Neuron (in vitro differentiated cells): Measurements from ENCODE around the gene FOXL2.

Experiments
- H2AFZ ChIP-seq: one replicate; pipeline ENCODE4 v1.6.1; 2013; ENCODE audit warnings: low read depth, mild to moderate bottlenecking, inconsistent platforms, low read length, moderate library complexity
- H3K27me3 ChIP-seq: one replicate; pipeline ENCODE4 v1.6.1; 2013; ENCODE audit warnings: low read length; ENCODE audit not compliant: insufficient read depth
- H3K36me3 ChIP-seq: one replicate; pipeline ENCODE4 v1.6.1; 2013; ENCODE audit warnings: low read length; ENCODE audit not compliant: insufficient read depth
- H3K4me1 ChIP-seq: one replicate; pipeline ENCODE4 v1.6.1; 2013; ENCODE audit warnings: low read length; ENCODE audit not compliant: insufficient read depth
- H3K4me3 ChIP-seq: 2 replicates; pipeline ENCODE4 v1.5.1; 2013; ENCODE audit warnings: mild to moderate bottlenecking, low read length, moderate library complexity
- H3K9me3 ChIP-seq: one replicate; pipeline ENCODE4 v1.6.1; 2013; ENCODE audit warnings: low read length

The FOXL2 gene

DNA sequence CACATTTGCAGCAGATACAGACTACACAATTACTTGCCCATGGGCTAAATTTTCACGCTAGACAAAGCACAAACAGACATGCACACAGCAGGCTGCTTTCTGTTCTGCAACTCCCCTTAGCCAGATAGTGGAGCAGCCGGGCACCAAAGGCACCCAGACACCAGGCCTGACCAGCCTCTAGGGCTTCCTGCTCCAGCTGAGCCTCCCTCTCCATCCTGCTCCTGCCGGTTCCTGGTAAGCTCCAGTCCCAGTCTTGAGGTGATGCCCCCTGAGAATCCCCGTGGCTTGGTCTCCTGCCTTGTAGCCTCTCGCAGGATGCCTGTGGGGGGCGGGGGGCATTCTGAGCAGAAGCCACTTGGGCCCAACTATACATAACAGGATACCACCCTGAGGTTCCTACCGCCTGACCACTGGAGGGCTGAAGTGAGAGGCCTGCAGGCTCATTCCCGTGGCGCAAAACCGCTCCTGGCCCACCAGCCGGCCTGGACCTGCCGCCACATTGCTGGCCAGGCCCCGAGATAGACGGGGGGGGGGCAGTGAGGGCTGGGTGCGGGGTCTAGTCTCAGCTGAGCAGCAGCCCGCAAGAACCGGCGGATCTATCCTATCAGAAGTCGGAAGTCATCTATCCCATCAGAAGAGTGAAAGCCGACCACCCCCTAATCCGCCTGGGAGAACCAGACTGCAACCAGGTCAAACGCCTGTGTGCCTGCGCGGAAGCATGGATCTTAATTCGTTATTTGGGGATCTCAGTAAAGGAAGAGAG lies 3.9 kb downstream of the FOXL2 start:
- Histone ChIP-seq H3K4me3 (no peak overlapping the region), H3K27me3 (peaks cover 98% of the 10 kb centered on the region), H3K36me3 (no peaks in the 10 kb centered on the region), H3K4me1 (peaks cover 28% of the 10 kb centered on the region), H3K9me3 (no peaks in the 10 kb centered on the region), H2AFZ (no peak overlapping the region)

- no peak overlapping the region for H3K4me3 ChIP-seq
- no peaks in the 10 kb centered on the region for H3K36me3 ChIP-seq
- H3K27me3 ChIP-seq = peaks cover 98% of the 10 kb centered on the region
- no peak overlapping the region for H2AFZ ChIP-seq
- peaks cover 27% of the 10 kb centered on the region for H3K4me1 ChIP-seq
- no peaks in the 10 kb centered on the region for H3K9me3 ChIP-seq
These were observed 4.7 kb downstream of the FOXL2 start for GRCh38 chr3:138942271-138942670.

- Histone ChIP-seq H3K4me1 (peaks cover 20% of the 10 kb centered on the region), H3K9me3 (no peaks in the 10 kb centered on the region), H3K4me3 (no peak overlapping the region), H3K27me3 (peaks cover 98% of the 10 kb centered on the region), H2AFZ (no peak overlapping the region), H3K36me3 (no peaks in the 10 kb centered on the region)
These were observed 5.6 kb downstream of the FOXL2 start for GRCh38 chr3:138941259-138941885.

DNA sequence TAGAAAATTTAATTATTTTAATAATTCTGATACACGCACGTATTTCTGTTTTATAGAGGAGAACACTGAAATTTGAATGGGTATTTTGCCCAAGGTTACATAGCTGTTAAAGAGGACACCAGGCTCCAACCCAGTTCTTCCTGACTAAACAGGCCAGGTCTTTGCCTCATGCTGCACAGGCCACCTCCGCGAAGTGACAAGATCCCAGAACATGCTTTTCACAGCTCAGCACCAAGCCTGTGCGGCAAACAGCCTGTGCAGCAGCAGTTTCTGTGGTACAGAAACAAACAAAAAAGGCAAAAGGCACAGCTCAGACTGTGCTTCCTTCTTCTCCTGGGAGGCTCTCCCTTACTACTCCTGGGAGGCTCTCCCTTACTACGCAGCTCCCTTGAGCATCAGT lies 6.5 kb downstream of the FOXL2 start:
- no peaks in the 10 kb centered on the region for H3K36me3 ChIP-seq
- no peak overlapping the region for H2AFZ ChIP-seq
- no peaks in the 10 kb centered on the region for H3K9me3 ChIP-seq
- H3K27me3 ChIP-seq = peaks cover 95% of the 10 kb centered on the region
- peaks cover 20% of the 10 kb centered on the region for H3K4me1 ChIP-seq
- no peak overlapping the region for H3K4me3 ChIP-seq

GRCh38 chr3:138939561-138940241 lies 7.2 kb downstream of the FOXL2 start:
- Histone ChIP-seq H3K9me3 (no peaks in the 10 kb centered on the region), H3K4me3 (no peak overlapping the region), H3K4me1 (peaks cover 20% of the 10 kb centered on the region)

GRCh38 chr3:138938877-138939560 lies 7.9 kb downstream of the FOXL2 start:
- H3K27me3 ChIP-seq = peaks cover 87% of the 10 kb centered on the region
- no peak overlapping the region for H3K4me3 ChIP-seq
- no peaks in the 10 kb centered on the region for H3K36me3 ChIP-seq
- H2AFZ ChIP-seq = no peak overlapping the region
- peaks cover 20% of the 10 kb centered on the region for H3K4me1 ChIP-seq
- H3K9me3 ChIP-seq = no peaks in the 10 kb centered on the region

More at GRCh38 chr3:138939561-138940241, 7.2 kb downstream of the FOXL2 start:
- Histone ChIP-seq H2AFZ (no peak overlapping the region), H3K36me3 (no peaks in the 10 kb centered on the region), H3K27me3 (peaks cover 88% of the 10 kb centered on the region)

DNA sequence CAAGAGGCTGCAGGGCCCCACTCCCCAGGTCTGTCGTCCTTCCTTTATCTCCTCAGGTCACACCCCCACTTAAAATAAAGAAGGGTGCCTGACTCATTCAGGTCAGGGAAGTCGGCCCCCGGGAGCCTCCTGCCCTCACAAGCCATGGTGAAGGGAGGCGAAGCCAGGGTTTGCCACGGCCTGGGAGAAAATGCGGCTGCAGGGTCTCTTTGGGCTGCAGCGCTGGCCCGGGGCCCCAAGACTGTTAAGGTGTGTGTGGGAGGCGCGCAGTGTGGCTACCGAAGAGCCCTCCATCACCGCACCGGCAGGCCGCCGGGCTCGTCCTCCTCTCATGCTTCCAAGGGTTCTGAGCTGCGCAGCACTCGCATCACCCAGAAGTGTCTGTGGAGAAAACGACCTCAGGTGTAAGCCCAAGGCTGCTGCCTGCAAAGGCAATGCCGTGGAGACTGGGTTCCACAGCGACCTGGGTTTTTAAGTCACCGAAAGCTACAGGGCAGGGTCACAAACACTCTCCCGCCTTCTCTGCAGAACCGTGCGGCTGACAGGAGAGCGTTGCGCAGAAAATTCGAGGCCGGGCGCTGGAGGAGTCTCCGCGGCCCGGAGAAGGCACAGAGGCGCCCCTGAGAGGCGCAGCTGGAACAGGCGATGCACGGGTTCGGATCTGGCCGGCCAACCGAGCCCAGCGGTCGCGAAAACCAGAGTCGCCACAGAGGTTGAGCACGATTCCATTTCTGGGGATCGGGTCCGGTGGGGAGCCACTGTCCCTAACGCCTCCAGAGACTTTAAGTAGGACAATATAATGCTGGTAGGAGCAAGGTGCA lies 8.7 kb downstream of the FOXL2 start:
- peaks cover 20% of the 10 kb centered on the region for H3K4me1 ChIP-seq
- peaks cover 84% of the 10 kb centered on the region for H3K27me3 ChIP-seq
- H3K36me3 ChIP-seq = no peaks in the 10 kb centered on the region
- H3K4me3 ChIP-seq = no peak overlapping the region
- no peak overlapping the region for H2AFZ ChIP-seq
- H3K9me3 ChIP-seq = no peaks in the 10 kb centered on the region

DNA sequence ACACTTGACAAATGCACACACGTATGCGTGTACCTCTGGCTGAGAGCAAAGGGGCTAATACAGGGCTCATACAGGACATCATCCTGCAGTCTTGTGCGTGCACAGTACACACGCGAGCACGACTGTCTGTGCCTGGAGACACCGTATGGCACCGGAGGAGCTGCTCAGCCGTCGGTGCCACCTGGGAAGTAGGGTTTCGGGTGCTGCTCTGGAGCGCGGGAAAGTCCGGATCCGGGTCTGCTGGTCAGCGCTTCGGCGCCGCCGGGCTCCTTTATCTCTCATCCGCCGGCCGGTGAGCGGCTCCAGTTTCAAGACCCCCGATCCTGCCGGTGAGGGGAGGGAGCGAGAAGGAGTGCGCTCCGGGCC lies 9.3 kb downstream of the FOXL2 start:
- no peaks in the 10 kb centered on the region for H3K9me3 ChIP-seq
- no peaks in the 10 kb centered on the region for H3K36me3 ChIP-seq
- peaks cover 20% of the 10 kb centered on the region for H3K4me1 ChIP-seq
- H2AFZ ChIP-seq = no peak overlapping the region
- peaks cover 83% of the 10 kb centered on the region for H3K27me3 ChIP-seq
- H3K4me3 ChIP-seq = no peak overlapping the region

GRCh38 chr3:138936741-138937689 lies 9.9 kb downstream of the FOXL2 start:
- peaks cover 20% of the 10 kb centered on the region for H3K4me1 ChIP-seq
- H3K4me3 ChIP-seq = no peak overlapping the region
- H2AFZ ChIP-seq = no peak overlapping the region
- H3K9me3 ChIP-seq = no peaks in the 10 kb centered on the region
- H3K27me3 ChIP-seq = peaks cover 76% of the 10 kb centered on the region
- no peaks in the 10 kb centered on the region for H3K36me3 ChIP-seq

GRCh38 chr3:138935863-138936740 lies 10.8 kb downstream of the FOXL2 start:
- Histone ChIP-seq H3K9me3 (no peaks in the 10 kb centered on the region), H3K4me1 (peaks cover 20% of the 10 kb centered on the region), H3K4me3 (peak overlapping the region; percentile 46), H3K36me3 (no peaks in the 10 kb centered on the region), H3K27me3 (peaks cover 67% of the 10 kb centered on the region), H2AFZ (peak overlapping the region; percentile 85)

GRCh38 chr3:138935505-138935862 lies 11.5 kb downstream of the FOXL2 start:
- Histone ChIP-seq H2AFZ (peak overlapping the region; percentile 85), H3K9me3 (no peaks in the 10 kb centered on the region), H3K4me3 (peak overlapping the region; percentile 46), H3K4me1 (peaks cover 20% of the 10 kb centered on the region), H3K27me3 (peaks cover 66% of the 10 kb centered on the region), H3K36me3 (no peaks in the 10 kb centered on the region)
